ENCODE measurements around the gene AFF3. TPM values are rescaled to one million over a fixed set of nuclear protein-coding genes. Genes with fewer than 3 reads are reported as not detected.

Gene AFF3
- total and polyA plus RNA-seq, 12 donors = 1.1 to 7.5 (median 3.9) TPM

DNA sequence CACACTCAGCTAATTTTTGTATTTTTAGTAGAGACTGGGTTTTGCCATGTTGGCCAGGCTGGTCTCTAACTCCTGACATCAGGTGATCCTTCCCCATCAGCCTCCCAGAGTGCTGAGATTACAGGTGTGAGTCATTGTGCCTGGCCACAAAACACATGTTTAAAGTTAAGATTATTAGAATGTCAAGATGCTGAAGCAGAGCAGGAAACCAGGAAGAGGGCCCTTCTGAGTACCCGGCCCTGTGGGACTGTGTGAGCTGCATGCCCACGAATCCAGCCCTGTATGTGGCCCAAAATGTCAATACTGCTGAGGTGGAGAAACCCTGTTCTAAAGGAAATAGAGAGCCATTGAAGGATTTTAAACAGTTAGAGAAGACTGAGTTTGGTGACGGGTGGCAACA lies 621.6 kb downstream of the AFF3 start:
- Histone ChIP-seq H3K36me3 (replicated peaks in 1 of 2) (no peaks in the 10 kb centered on the region), H3K4me1 (replicated peaks in 1 of 2) (no peaks in the 10 kb centered on the region), H3K4me3 (no peak overlapping the region), H3K27ac (no peak overlapping the region), H3K9me3 (replicated peaks in 1 of 3) (no peaks in the 10 kb centered on the region), H3K27me3 (no peaks in the 10 kb centered on the region)
- 65 to 88% (median 76%) methylated on average over 3 of the region's 3 CpGs for WGBS, 4 donors
- no peak for TF ChIP-seq POLR2A (IDR thresholded peaks at IDR 0.05)
- intact Hi-C loops (cut with DNase I) = no loop called here
- no peak for DNase-seq

DNA sequence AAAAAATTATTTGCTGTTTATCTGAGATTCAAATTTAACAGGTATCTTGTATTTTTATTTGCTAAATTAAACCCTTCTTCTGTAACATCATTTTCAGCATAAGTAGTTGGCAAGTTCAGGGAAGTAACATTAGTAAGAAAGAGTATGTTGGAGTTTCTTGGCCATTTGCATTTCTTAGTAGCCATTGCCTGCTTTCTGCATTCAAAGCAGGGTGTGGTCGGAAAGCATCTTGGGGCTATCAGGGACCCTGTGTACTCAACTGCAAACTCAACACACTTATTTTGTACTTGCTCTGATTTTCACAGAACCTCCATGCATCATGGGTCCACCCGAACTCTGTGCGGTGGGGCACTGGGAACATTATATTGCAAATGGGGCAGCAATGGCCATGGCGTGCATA lies 622.2 kb downstream of the AFF3 start:
- Histone ChIP-seq H3K36me3 (replicated peaks in 1 of 2) (no peaks in the 10 kb centered on the region), H3K4me3 (no peak overlapping the region), H3K27ac (no peak overlapping the region), H3K4me1 (replicated peaks in 1 of 2) (no peaks in the 10 kb centered on the region), H3K9me3 (replicated peaks in 1 of 3) (no peaks in the 10 kb centered on the region), H3K27me3 (no peaks in the 10 kb centered on the region)
- TF ChIP-seq POLR2A (IDR thresholded peaks at IDR 0.05) (no peak), CTCF (IDR thresholded peaks at IDR 0.05) (no peak)
- intact Hi-C loops (cut with DNase I) = no loop called here
- 84 to 94% (median 86%) methylated on average over 4 of the region's 4 CpGs for WGBS, 4 donors
- DNase-seq = no peak

DNA sequence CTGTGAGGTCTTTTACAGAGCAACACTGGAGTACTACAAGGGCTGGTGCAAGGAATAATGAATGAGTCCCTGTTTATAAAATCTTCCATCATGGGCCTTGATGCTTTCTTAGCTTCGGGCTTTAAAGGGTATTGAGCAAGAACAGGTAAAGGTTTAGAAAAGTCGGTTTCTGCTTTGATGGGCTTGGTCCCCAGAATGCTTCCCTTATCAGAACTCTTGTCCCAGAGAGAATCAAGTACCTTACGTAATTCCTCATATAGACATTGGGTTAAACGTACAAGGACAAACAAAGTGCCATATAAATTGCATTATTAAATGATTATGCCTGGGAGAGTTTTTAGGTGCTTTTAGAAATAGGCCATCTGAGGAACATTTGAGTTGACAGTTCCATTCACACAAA lies 628.0 kb downstream of the AFF3 start:
- Histone ChIP-seq H3K4me1 (replicated peaks in 1 of 2) (peaks cover 0 to 6% of the 10 kb centered on the region in 2 donors), H3K9me3 (replicated peaks in 1 of 3) (no peaks in the 10 kb centered on the region), H3K36me3 (replicated peaks in 1 of 2) (no peaks in the 10 kb centered on the region), H3K4me3 (no peak overlapping the region), H3K27ac (no peak overlapping the region), H3K27me3 (no peaks in the 10 kb centered on the region)
- intact Hi-C loops (cut with DNase I) = no loop called here
- 75 to 86% (median 81%) methylated on average over 4 of the region's 4 CpGs for WGBS, 4 donors
- TF ChIP-seq CTCF (IDR thresholded peaks at IDR 0.05) (no peak), POLR2A (IDR thresholded peaks at IDR 0.05) (no peak)
- DNase-seq = no peak

DNA sequence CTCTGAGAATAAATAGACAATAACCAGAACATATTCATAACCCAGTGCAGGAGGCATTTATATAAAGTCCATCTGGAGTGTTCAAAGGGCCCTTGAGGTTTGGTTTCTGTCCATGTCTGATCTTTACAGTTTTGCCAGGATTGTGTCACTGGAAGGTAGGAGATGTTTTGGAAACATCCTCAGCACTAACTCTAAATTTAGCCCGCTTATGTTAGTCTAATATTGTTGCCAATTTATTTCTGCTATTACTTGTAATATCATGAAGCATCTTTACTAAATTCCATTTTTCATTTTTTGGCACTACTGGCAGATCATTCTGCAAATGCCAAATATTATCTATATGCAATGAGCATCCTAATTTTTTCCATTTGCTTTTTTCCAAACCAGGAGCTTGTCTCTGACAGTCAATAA lies 630.2 kb downstream of the AFF3 start:
- TF ChIP-seq POLR2A (IDR thresholded peaks at IDR 0.05) = no peak
- no peak for TF ChIP-seq CTCF (IDR thresholded peaks at IDR 0.05)
- no peak for DNase-seq
- Histone ChIP-seq H3K36me3 (replicated peaks in 1 of 2) (no peaks in the 10 kb centered on the region), H3K4me1 (replicated peaks in 1 of 2) (peaks cover 0 to 6% of the 10 kb centered on the region in 2 donors), H3K4me3 (no peak overlapping the region), H3K9me3 (replicated peaks in 1 of 3) (no peaks in the 10 kb centered on the region), H3K27ac (no peak overlapping the region), H3K27me3 (no peaks in the 10 kb centered on the region)
- intact Hi-C loops (cut with DNase I) = no loop called here
- WGBS, 4 donors = 54 to 71% (median 63%) methylated on average over 1 of the region's 1 CpG

DNA sequence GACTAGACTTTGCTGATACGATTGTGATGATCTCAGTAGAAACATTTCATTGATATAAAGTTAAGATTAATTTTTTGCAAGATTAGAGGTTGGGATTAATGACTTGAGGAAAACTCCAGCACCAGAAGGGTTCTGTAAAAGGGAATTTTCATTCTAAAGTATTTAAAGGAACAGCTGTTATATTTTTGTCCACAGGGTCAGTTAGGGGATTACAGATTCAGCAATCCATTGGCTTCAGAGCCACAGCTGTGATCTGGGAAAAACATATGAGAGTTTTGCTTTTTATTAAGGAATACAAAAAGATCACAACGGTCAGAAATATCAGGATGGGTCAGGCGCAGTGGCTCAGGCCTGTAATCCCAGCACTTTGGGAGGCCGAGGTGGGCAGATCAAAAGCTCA lies 633.0 kb downstream of the AFF3 start:
- no peak for TF ChIP-seq CTCF (IDR thresholded peaks at IDR 0.05)
- TF ChIP-seq POLR2A (IDR thresholded peaks at IDR 0.05) = no peak
- Histone ChIP-seq H3K4me3 (no peak overlapping the region), H3K9me3 (replicated peaks in 1 of 3) (no peaks in the 10 kb centered on the region), H3K27me3 (no peaks in the 10 kb centered on the region), H3K36me3 (replicated peaks in 1 of 2) (no peaks in the 10 kb centered on the region), H3K4me1 (replicated peaks in 1 of 2) (peaks cover 0 to 6% of the 10 kb centered on the region in 2 donors), H3K27ac (no peak overlapping the region)
- WGBS, 4 donors = 76 to 88% (median 82%) methylated on average over 4 of the region's 4 CpGs
- DNase-seq = no peak
- intact Hi-C loops (cut with DNase I) = no loop called here
